ENCODE data around the gene PPP6C. TPM values are rescaled to one million over a fixed set of nuclear protein-coding genes. Genes with fewer than 3 reads are reported as not detected.
A peak's percentile ranks its signal among the peaks of the same experiment; 100 is the strongest.
"Not testable (repeated sequence)": the region's sequence is repeated elsewhere in the genome, so short reads cannot be mapped to it uniquely, and the experiment has no call there.

Gene PPP6C
- total RNA-seq, 2 experiments from 2014 or later = 56.4 to 57.6 TPM

GRCh38 chr9:125177888-125178287 is 11.7 kb downstream of the PPP6C start:
- H3K36me3 Mint-ChIP-seq (ENCODE audit: low read depth) = peaks cover 21% of the 10 kb centered on the region
- peaks cover 30% of the 10 kb centered on the region for H3K4me1 Mint-ChIP-seq
- H3K27me3 Mint-ChIP-seq = no peaks in the 10 kb centered on the region
- H3K27ac Mint-ChIP-seq = no peak overlapping the region
- ChIA-PET POLR2A (no interaction called here), CTCF (no interaction called here)
- H3K4me3 Mint-ChIP-seq = no peak overlapping the region
- H3K9me3 Mint-ChIP-seq = no peaks in the 10 kb centered on the region
- DNase-seq = no peak

DNA sequence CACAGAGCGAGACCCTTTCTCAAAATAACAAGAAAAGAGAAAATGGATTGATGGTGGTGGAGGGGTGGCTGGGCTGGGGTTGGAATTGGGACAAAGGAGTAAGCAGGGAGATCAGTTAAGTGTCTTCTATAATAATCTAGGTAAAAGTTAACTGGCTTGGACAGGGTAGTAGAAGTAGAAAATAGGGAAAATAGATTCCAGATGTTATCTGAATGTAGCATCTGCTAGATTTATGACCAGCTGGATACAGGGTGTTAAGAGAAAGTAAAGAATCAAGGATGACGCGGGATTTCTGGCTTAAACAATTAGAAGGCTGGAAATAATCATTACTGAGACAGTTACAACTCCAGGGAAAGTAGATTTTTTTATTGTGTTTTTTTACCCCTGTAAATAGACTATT is 13.0 kb downstream of the PPP6C start:
- Mint-ChIP-seq H3K27me3 (no peaks in the 10 kb centered on the region), H3K9me3 (no peaks in the 10 kb centered on the region), H3K4me3 (no peak overlapping the region), H3K36me3 (ENCODE audit: low read depth) (peaks cover 21% of the 10 kb centered on the region), H3K27ac (no peak overlapping the region), H3K4me1 (peaks cover 34% of the 10 kb centered on the region)
- ChIA-PET POLR2A (no interaction called here), CTCF (interaction anchor here (0.6 kb wide), 1 partner anchor 402 kb away, joined by 5 read pairs; no protein-coding TSS in a partner anchor)
- DNase-seq = no peak

DNA sequence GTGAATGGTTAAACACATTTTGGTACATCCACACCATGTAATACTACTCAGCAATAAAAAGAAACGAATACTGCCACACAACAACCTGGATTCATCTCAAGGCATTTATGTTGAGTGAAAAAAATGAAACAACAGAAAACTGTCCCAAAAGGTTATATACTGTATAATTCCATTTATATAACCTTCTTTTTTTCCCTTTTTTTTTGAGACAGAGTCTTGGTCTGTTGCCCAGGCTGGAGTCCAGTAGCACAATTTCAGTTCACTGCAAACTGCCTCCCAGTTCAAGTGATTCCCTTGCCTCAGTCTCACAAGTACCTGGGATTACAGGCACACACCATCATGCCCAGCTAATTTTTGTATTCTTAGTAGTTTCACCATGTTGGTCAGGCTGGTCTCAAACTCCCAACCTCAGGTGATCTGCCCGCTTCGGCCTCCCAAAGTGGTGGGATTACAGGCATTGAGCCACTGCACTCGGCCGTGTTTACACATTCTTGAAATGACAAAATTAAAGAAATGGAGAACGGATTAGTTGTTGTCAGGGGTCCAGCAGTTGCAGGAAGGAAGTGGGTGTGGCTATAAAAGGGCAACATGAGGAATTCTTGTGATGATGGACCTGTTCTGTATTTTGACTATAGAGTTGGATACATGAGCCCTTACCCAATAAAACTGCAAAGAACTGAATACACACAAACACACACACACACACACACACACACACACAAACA is 17.4 kb downstream of the PPP6C start:
- DNase-seq = no peak
- Mint-ChIP-seq H3K9me3 (no peaks in the 10 kb centered on the region), H3K27me3 (no peaks in the 10 kb centered on the region), H3K4me1 (peaks cover 15% of the 10 kb centered on the region), H3K27ac (peak overlapping the region; percentile 45), H3K36me3 (ENCODE audit: low read depth) (peaks cover 34% of the 10 kb centered on the region), H3K4me3 (no peak overlapping the region)
- ChIA-PET POLR2A (no interaction called here), CTCF (no interaction called here)

- ChIA-PET POLR2A (interaction anchor here (0.7 kb wide), 1 partner anchor 241 kb away, joined by 3 read pairs; no protein-coding TSS in a partner anchor), CTCF (no interaction called here)
- Mint-ChIP-seq H3K9me3 (no peaks in the 10 kb centered on the region), H3K36me3 (ENCODE audit: low read depth) (peaks cover 40% of the 10 kb centered on the region), H3K4me1 (peaks cover 9% of the 10 kb centered on the region), H3K27ac (no peak overlapping the region), H3K27me3 (no peaks in the 10 kb centered on the region), H3K4me3 (no peak overlapping the region)
- DNase-seq = no peak
These were observed 19.7 kb downstream of the PPP6C start for GRCh38 chr9:125169895-125170294.

- Mint-ChIP-seq H3K4me3 (no peak overlapping the region), H3K9me3 (no peaks in the 10 kb centered on the region), H3K4me1 (no peaks in the 10 kb centered on the region), H3K27me3 (no peaks in the 10 kb centered on the region), H3K36me3 (ENCODE audit: low read depth) (peaks cover 35% of the 10 kb centered on the region), H3K27ac (no peak overlapping the region)
- ChIA-PET CTCF (no interaction called here), POLR2A (no interaction called here)
- no peak for DNase-seq
These were observed 22.8 kb downstream of the PPP6C start for GRCh38 chr9:125166762-125167161.

DNA sequence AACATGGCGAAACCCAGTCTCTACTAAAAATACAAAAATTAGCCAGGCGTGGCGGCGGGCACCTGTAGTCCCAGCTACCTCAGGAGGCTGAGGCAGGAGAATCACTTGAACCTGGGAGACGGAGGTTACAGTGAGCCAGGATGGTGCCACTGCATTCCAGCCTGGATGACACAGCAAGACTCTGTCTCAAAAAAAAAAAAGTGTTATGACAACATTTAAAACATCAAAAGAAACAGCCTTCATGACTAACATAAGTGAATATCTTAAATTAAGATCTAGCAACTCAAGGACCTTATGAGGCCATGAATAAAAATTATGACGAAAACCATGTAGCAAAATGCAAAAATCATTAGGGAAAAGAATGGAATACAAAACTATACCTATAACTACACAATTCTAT is 26.7 kb downstream of the PPP6C start:
- POLR2A ChIA-PET, H3K4me1 Mint-ChIP-seq, H3K27me3 Mint-ChIP-seq, H3K27ac Mint-ChIP-seq, H3K9me3 Mint-ChIP-seq, H3K4me3 Mint-ChIP-seq, DNase-seq, CTCF ChIA-PET: not testable (repeated sequence)
- H3K36me3 Mint-ChIP-seq (ENCODE audit: low read depth) = peaks cover 20% of the 10 kb centered on the region

- Mint-ChIP-seq H3K4me3 (no peak overlapping the region), H3K27ac (no peak overlapping the region), H3K27me3 (no peaks in the 10 kb centered on the region), H3K4me1 (no peaks in the 10 kb centered on the region), H3K36me3 (ENCODE audit: low read depth) (peaks cover 20% of the 10 kb centered on the region), H3K9me3 (no peaks in the 10 kb centered on the region)
- ChIA-PET CTCF (no interaction called here), POLR2A (interaction anchor here (1.2 kb wide), 1 partner anchor 18 kb away, joined by 3 read pairs; the partner anchor contains the start of gene SCAI)
- DNase-seq = no peak
These were observed 28.2 kb downstream of the PPP6C start for GRCh38 chr9:125161284-125161918.

- H3K27me3 Mint-ChIP-seq = no peaks in the 10 kb centered on the region
- POLR2A ChIA-PET = no interaction called here
- CTCF ChIA-PET = no interaction called here
These were observed 28.9 kb downstream of the PPP6C start for GRCh38 chr9:125160750-125161149.

GRCh38 chr9:125156551-125156950 is 33.1 kb downstream of the PPP6C start:
- POLR2A ChIA-PET = no interaction called here
- H3K27me3 Mint-ChIP-seq = no peaks in the 10 kb centered on the region
- no peak overlapping the region for H3K27ac Mint-ChIP-seq

More at GRCh38 chr9:125160750-125161149, 28.9 kb downstream of the PPP6C start:
- Mint-ChIP-seq H3K9me3 (no peaks in the 10 kb centered on the region), H3K4me1 (no peaks in the 10 kb centered on the region), H3K4me3 (no peak overlapping the region), H3K27ac (no peak overlapping the region), H3K36me3 (ENCODE audit: low read depth) (peaks cover 20% of the 10 kb centered on the region)
- no peak for DNase-seq

GRCh38 chr9:125153712-125154367 is 35.8 kb downstream of the PPP6C start:
- ChIA-PET CTCF (interaction anchor here (1.2 kb wide), 1 partner anchor 215 kb away, joined by 5 read pairs; no protein-coding TSS in a partner anchor), POLR2A (interaction anchor here (2.0 kb wide), 1 partner anchor 87 kb away, joined by 7 read pairs; the partner anchor contains the start of gene HSPA5)
- H3K4me1 Mint-ChIP-seq = peaks cover 6% of the 10 kb centered on the region
- H3K36me3 Mint-ChIP-seq (ENCODE audit: low read depth) = peaks cover 41% of the 10 kb centered on the region
- no peaks in the 10 kb centered on the region for H3K27me3 Mint-ChIP-seq
- no peaks in the 10 kb centered on the region for H3K9me3 Mint-ChIP-seq
- no peak overlapping the region for H3K4me3 Mint-ChIP-seq
- no peak overlapping the region for H3K27ac Mint-ChIP-seq
- DNase-seq = no peak

More at GRCh38 chr9:125156551-125156950, 33.1 kb downstream of the PPP6C start:
- Mint-ChIP-seq H3K4me3 (no peak overlapping the region), H3K4me1 (no peaks in the 10 kb centered on the region), H3K9me3 (no peaks in the 10 kb centered on the region), H3K36me3 (ENCODE audit: low read depth) (peaks cover 32% of the 10 kb centered on the region)
- no peak for DNase-seq
- CTCF ChIA-PET = no interaction called here

- Mint-ChIP-seq H3K4me3 (no peak overlapping the region), H3K27me3 (no peaks in the 10 kb centered on the region), H3K27ac (no peak overlapping the region), H3K4me1 (peaks cover 8% of the 10 kb centered on the region), H3K9me3 (no peaks in the 10 kb centered on the region), H3K36me3 (ENCODE audit: low read depth) (peaks cover 38% of the 10 kb centered on the region)
- POLR2A ChIA-PET = interaction anchor here (0.6 to 0.8 kb wide), 2 partner anchors 251 to 291 kb away, joined by 3 read pairs; no protein-coding TSS in a partner anchor
- CTCF ChIA-PET = no interaction called here
- no peak for DNase-seq
These were observed 37.9 kb downstream of the PPP6C start for GRCh38 chr9:125151730-125152129.

- no peak for DNase-seq
- POLR2A ChIA-PET = interaction anchor here (0.7 to 0.8 kb wide), 2 partner anchors 9 to 290 kb away, joined by 3 read pairs; no protein-coding TSS in a partner anchor
- CTCF ChIA-PET = interaction anchor here (1.4 kb wide), 1 partner anchor 298 kb away, joined by 4 read pairs; the partner anchor contains the start of gene WDR38
These were observed 39.0 kb downstream of the PPP6C start for GRCh38 chr9:125150349-125151245.

More at GRCh38 chr9:125150349-125151245, 39.0 kb downstream of the PPP6C start:
- Mint-ChIP-seq H3K4me1 (peaks cover 13% of the 10 kb centered on the region), H3K36me3 (ENCODE audit: low read depth) (peaks cover 38% of the 10 kb centered on the region), H3K27ac (no peak overlapping the region), H3K9me3 (no peaks in the 10 kb centered on the region), H3K4me3 (no peak overlapping the region), H3K27me3 (no peaks in the 10 kb centered on the region)

All from activated CD4-positive, alpha-beta memory T cell treated with anti-CD3 and anti-CD28 coated beads, Interleukin-2, amount 10 ng/mL, durations not matched to agents 7 days and 5 days (primary cell).